Right lobe of liver (tissue), 4 donors: ENCODE results near the gene ACTRT2.

Experiments used
- CTCF ChIP-seq, 4 donors: fragments of 200-600 bp in 3 of 4; fragments of 450-650 bp in 1 of 4; IDR thresholded peaks; one replicate each; pipeline versions ENCODE4 v1.5.1 to v1.8.0; 2016 to 2022; ENCODE audit warnings: antibody characterized with exemption in 4 of 4, mild to moderate bottlenecking in 2 of 4
- POLR2A ChIP-seq: fragments of 450-650 bp; IDR thresholded peaks from one replicate; pipeline ENCODE4 v1.6.1; 2017; ENCODE audit warnings: antibody characterized with exemption, mild to moderate bottlenecking
- donor health status: DM: no; HTN: no; CAD: no.
- donor health status: DM: no; HTN: no; CAD: no.
- donor health status: DM: no; HTN: yes; CAD: no.

DNA sequence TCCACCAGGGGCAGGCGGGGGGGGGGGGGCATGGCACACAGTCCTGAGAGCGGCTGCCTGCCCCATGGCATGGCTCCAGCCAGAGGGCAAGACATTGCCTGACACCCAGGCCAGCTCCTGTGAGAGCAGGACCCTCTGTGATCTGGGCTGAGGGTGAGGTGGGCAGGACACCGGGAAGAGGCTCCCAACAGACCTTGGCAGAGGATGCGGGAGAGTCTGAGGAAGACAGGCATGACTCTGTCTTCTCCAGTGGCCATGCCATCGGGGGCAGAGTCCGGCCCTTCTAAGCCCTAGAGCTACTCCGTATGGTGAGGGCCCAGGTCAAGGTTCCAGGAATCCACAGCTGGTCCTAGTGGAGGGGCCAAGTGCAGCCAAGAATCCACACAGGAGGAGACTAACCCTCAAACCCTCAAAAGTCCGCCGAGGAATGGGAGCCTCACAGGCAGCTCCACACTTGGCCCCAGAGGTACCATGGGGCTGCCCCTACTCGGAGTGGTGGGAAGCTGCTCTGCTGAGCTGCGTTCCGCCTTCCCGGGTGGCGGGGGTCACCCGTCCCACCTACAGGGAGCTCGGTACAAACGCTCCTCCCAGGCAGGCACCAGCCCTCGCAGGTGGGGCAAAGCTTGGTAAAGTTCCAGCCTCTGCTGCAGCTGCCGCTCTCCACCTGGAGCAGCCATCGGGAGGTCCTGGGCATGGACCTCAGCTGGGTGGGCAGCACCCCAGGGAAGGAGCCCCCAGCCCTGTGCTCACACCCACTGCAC, 6.5 kb downstream of the ACTRT2 start:
- TF ChIP-seq POLR2A (no peak), CTCF (IDR thresholded peaks at IDR 0.05) (no peak)
